Stimulated activated effector memory CD8-positive, alpha-beta T cell treated with anti-CD3 and anti-CD28 coated beads, Interleukin-12 subunit alpha, Interleukin-12 subunit beta, amount 100 ng/mL, for 72 hours (primary cell): ENCODE results near the gene ITGA2.

Experiments
- ATAC-seq: fragments of 150-1000 bp; cut with Tn5 transposase; 2 replicates; pipeline ENCODE4 v1.10.0; 2021
- DNase-seq, 2 donors: peaks; one replicate each; pipeline ENCODE4 v3.0.0; 2021 to 2022; ENCODE audit warnings: low spot score in 2 of 2
- H3K27ac Mint-ChIP-seq: one replicate; pipeline ENCODE4 v1.8.0; 2022; ENCODE audit warnings: mild to moderate bottlenecking, mixed read lengths
- H3K36me3 Mint-ChIP-seq: one replicate; pipeline ENCODE4 v1.8.0; 2022; ENCODE audit warnings: mild to moderate bottlenecking, mixed read lengths
- H3K4me1 Mint-ChIP-seq: one replicate; pipeline ENCODE4 v1.8.0; 2022; ENCODE audit warnings: mixed read lengths
- H3K4me3 Mint-ChIP-seq: one replicate; pipeline ENCODE4 v1.8.0; 2022; ENCODE audit warnings: mild to moderate bottlenecking, mixed read lengths
- H3K9me3 Mint-ChIP-seq: one replicate; pipeline ENCODE4 v1.8.0; 2022; ENCODE audit warnings: mixed read lengths

The ITGA2 gene

DNA sequence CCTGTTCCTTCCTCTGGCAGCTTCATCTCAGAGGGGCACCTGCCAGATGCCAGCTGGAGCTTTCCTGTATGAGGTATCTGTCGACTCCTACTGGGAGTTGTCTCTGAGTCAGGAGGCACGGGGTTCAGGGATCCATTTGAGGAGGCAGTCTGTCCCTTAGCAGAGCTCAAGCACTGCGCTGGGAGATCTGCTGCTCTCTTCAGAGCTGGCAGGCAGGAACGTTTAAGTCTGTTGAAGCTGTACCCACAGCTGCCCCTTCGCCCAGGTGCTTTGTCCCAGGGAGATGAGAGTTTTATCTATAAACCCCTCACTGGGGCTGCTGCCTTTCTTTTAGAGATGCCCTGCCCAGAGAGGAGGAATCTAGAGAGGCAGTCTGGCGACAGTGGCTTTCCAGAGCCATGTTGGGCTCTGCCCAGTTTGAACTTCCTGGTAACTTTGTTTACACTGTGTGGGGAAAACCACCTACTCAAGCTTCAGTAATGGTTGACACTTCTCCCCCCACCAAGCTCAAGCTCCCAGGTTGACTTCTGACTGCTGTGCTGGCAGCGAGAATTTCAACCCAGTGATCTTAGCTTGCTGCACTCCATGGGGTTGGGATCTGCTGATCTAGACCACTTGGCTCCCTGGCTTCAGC, 11.8 kb upstream of the ITGA2 start:
- no peak for ATAC-seq
- H3K4me1 Mint-ChIP-seq, result no peaks in the 10 kb centered on the region
- H3K4me3 Mint-ChIP-seq, result no peak overlapping the region

DNA sequence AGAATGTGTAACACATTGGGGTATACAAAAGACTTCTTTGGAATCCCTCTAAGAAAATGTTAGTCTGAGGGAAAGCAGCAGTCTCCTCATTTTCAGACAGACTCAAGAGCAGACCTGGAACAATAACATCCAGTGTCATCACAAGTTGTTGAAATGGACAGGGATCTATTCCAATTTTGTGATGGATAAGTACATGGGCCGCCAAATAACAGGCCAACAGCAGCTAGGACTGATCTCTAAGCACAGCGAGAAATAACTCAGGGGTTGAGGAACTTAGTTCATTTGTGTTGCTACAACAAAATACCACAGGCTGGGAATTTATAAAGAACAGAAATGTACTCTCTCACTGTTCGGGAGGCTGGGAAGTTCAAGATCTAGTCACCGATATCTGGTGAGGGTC, 7.6 kb upstream of the ITGA2 start:
- Mint-ChIP-seq H3K9me3 (peaks cover 3% of the 10 kb centered on the region), H3K4me1 (no peaks in the 10 kb centered on the region), H3K4me3 (no peak overlapping the region), H3K27ac (no peak overlapping the region), H3K36me3 (no peaks in the 10 kb centered on the region)
- ATAC-seq (no peak), DNase-seq (no peak)

More for the DNA sequence above, 11.8 kb upstream of the ITGA2 start:
- no peaks in the 10 kb centered on the region for H3K36me3 Mint-ChIP-seq
- H3K27ac Mint-ChIP-seq, result no peak overlapping the region
- peaks cover 4% of the 10 kb centered on the region for H3K9me3 Mint-ChIP-seq
- no peak for DNase-seq

DNA sequence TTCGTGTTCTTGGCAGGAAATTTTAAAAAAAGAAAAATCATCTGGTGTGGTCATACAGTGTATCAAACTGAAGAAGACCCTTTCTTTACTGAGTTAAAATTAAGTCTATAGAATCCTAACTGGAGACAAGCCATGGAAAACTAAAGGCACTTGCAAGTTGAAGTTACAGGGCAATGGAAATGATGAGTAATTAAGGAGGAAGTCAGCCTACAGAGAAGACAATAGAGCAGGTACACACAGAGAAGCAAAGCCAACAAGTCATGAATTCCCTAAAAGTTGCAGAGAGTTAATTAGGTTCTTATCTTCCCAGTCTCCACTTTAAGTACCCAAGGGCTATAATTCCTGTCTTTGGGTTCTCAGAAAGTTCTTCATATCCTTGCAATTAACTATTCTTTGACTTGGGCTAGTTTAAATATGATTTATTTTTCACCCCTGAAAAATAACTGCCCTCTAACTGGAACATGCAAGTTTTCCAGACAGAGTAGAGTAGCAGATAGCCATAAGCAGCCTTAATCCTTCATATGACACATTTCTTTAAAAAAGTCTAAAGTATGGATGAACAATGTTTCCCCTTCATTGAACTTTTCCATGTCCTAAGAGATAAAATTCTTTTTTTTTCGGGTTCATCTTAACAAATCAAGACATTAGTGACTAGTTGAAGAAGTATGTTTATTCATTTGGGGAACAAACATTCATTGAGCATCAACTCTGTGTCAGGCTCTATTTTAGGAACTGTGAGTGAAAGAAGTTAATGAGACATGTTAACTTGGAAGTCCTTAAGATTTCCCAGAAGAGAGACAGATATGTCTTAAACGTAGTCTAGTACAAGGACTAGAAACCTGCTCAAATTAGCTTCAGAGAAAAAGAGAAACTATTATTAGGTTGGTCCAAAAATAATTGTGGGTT, 5.2 kb upstream of the ITGA2 start:
- no peaks in the 10 kb centered on the region for H3K9me3 Mint-ChIP-seq
- peaks cover 6% of the 10 kb centered on the region for H3K4me1 Mint-ChIP-seq
- no peaks in the 10 kb centered on the region for H3K36me3 Mint-ChIP-seq
- ATAC-seq, result no peak
- no peak for DNase-seq
- no peak overlapping the region for H3K4me3 Mint-ChIP-seq
- no peak overlapping the region for H3K27ac Mint-ChIP-seq

DNA sequence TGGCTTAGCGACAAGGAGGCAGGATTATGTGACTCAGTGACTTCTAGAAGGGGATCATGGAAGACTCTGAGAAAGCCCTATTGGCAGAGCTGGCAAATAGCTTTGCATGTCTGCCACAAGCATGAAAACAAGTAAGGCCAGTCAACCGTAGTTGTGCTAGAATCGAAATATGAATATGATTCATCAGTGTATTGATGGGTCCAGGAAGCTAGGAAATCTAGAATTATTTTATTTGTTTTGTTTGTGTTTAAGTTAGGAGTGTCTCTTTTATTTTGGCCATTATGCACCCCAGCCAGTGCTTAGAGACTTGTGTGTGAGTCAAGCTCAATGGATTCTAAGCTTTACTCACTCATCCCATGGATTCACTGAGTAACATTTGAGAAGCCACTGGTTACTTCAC, 3.8 kb upstream of the ITGA2 start:
- no peak for DNase-seq
- no peak for ATAC-seq
- H3K4me1 Mint-ChIP-seq, result peaks cover 11% of the 10 kb centered on the region

DNA sequence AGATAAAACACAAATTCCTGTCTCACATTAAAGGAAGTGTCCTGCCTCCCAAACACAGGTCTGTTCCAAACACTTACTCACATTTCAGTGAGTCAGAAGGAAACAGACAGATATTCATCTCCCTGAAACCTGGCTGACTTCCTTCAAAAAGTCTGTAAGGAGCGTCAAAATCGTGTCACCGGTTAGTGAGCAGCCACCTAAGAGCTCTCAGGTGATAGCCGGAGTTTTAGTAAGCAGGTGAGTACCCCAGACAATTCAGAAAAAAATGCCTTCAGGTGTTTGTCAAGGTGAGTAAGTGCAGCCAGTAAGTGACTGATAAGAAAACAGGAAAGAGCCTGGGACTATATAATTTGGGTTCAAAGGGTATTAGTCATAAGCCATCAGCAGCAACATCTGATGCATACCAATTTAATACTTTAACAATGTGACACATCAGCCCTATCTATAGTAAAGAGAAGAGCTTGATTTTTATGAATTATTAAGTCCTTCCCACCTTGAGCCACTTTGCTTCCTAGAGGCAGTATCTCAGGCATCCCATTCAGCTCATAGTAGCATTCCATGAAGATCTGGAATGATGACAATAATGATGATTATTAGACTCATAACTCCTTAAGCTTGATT, 1.3 kb upstream of the ITGA2 start:
- Mint-ChIP-seq H3K4me3 (no peak overlapping the region), H3K27ac (no peak overlapping the region), H3K36me3 (no peaks in the 10 kb centered on the region), H3K4me1 (peaks cover 11% of the 10 kb centered on the region), H3K9me3 (no peaks in the 10 kb centered on the region)
- ATAC-seq (peak; percentile 70), DNase-seq (no peak)

More for the DNA sequence above, 3.8 kb upstream of the ITGA2 start:
- H3K4me3 Mint-ChIP-seq, result no peak overlapping the region
- no peak overlapping the region for H3K27ac Mint-ChIP-seq
- no peaks in the 10 kb centered on the region for H3K9me3 Mint-ChIP-seq
- no peaks in the 10 kb centered on the region for H3K36me3 Mint-ChIP-seq

DNA sequence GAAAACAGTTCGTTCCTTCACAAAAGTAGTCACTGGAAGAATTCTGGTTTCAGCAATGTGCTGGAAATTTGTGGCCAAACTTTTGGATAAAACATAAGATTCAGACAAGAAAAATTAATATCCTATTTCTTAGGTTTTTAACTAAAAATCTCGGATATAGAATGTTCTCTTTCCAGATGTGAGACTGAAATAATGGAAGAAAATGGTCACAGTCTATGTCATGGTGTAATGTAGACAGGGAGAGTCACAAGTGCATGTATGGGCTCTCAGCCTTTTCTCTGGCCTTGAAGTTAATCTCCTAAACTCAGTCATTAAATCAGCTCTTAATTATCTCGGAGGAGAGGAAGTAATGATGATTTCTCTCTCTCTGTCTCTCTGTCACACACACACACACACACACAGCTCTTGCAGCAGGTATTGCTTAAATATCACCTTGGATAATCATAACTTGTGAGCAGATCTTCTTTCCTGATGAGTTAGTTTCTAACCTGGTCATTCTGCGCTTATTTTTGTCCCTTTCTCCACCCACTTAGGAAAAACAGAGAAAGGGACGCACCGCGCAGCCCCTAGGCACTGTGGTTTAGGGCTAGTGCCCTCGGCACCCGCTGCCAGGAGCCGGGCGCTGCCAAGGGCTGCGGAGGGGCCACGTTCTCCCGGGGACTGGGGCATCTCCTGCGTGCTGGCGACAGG, 672 bp upstream of the ITGA2 start:
- no peaks in the 10 kb centered on the region for H3K9me3 Mint-ChIP-seq
- peak overlapping the region; percentile 68 for H3K4me3 Mint-ChIP-seq
- ATAC-seq, result no peak
- no peak for DNase-seq
- peaks cover 11% of the 10 kb centered on the region for H3K4me1 Mint-ChIP-seq
- H3K36me3 Mint-ChIP-seq, result no peaks in the 10 kb centered on the region
- no peak overlapping the region for H3K27ac Mint-ChIP-seq

DNA sequence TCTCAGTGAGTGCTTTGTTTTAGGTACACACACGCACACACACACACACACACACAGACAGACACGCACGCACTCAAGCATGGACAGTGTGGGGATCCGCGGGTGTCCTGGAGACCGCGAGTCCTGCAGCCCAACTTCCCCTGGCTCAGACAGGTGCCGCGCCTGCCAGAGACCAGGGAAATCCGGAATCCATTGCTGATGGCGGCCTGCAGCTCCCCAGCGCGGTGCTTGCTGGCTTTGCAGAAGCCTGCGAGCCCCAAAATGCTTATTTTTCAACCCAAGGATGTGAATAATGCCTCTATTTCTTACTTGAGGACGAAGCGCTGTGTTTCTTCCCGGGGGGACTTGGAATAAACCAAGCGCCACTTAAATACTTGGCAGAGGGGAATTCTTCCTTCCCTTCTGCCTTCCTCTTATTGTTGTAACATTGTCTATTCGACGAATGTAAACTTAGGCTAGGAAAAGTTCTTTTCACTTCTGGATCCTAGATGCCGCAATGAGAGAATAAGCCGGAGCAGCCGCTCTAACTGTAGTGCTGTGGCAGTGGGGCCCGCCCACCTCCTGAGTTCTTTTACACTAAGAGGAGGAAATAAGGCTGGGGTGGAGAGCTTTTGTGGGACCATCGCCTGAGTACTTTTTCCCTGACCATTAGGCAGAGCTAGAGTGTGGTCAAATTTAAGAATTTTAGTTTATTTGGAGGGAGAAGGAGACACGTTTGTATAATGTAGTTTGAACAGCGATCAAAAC, 802 bp downstream of the ITGA2 start:
- Mint-ChIP-seq H3K36me3 (no peaks in the 10 kb centered on the region), H3K4me1 (peaks cover 11% of the 10 kb centered on the region), H3K9me3 (no peaks in the 10 kb centered on the region), H3K27ac (no peak overlapping the region), H3K4me3 (peak overlapping the region; percentile 68)
- DNase-seq (peak in 1 of 2 donors; percentile 55), ATAC-seq (peak; percentile 45)

DNA sequence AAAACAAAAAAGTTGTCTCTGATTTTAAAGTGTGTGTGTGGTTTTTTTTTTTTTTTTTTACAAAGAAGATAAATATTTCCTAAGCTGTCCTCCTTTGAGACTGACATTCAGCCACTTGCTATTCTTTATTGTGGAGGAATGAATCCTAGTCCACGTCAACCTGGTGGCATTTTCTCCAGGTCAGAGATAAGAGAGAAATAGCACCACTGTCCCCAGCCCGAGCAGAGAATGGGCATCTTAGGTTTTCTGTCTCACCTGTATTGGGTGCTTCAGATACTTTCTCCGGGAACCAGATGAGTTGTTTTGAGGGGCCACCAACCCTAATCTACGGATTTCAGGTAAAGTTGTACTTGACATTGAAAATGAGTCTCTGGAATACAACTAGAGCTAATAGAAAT, 1.4 kb downstream of the ITGA2 start:
- peak overlapping the region; percentile 68 for H3K4me3 Mint-ChIP-seq

DNA sequence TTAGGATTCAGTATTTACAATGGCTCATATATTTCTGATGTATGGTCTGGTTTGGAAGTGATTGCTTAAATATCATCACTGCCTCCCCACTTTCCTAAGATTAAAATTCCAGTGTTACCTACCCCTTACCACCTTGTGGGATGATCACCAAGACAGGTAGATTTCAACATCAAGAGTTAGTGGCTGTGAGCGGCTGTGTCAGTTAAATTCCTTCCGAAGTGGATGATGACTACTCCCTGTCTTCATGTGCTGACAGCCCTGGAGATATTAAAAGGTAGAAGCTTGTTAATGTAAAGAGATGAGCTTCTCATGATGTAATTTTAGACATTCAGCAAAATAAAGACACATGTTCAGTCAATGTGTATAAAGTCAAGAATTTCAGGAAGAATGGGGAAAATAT, 4.2 kb downstream of the ITGA2 start:
- Mint-ChIP-seq H3K27ac (no peak overlapping the region), H3K36me3 (no peaks in the 10 kb centered on the region), H3K4me1 (peaks cover 5% of the 10 kb centered on the region), H3K9me3 (no peaks in the 10 kb centered on the region), H3K4me3 (no peak overlapping the region)
- no peak for ATAC-seq
- no peak for DNase-seq

More for the DNA sequence above, 1.4 kb downstream of the ITGA2 start:
- Mint-ChIP-seq H3K27ac (no peak overlapping the region), H3K9me3 (no peaks in the 10 kb centered on the region), H3K36me3 (no peaks in the 10 kb centered on the region), H3K4me1 (peaks cover 11% of the 10 kb centered on the region)
- DNase-seq, result no peak
- ATAC-seq, result no peak

DNA sequence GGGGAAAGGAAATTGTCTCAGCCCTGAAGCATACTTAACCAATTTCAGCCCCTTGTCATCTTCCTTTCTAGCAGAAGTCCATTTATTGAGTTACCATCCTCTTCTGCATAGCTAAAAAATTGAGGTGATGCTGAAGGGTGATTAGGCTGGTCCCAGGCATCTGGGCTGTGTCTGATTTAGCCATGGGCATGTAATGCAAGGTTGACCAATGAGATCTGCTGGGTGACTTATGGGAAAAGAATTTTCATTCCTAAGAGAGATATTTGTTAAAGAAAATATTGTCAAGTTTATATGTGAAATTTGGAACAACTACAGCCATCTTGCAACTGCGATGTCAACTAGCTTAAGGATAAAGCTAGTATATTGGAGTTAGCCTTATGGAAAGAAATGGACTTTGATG, 5.1 kb downstream of the ITGA2 start:
- H3K9me3 Mint-ChIP-seq, result no peaks in the 10 kb centered on the region
- H3K4me3 Mint-ChIP-seq, result no peak overlapping the region
- no peak overlapping the region for H3K27ac Mint-ChIP-seq
- peaks cover 13% of the 10 kb centered on the region for H3K4me1 Mint-ChIP-seq
- H3K36me3 Mint-ChIP-seq, result no peaks in the 10 kb centered on the region
- DNase-seq, result no peak
- ATAC-seq, result no peak

DNA sequence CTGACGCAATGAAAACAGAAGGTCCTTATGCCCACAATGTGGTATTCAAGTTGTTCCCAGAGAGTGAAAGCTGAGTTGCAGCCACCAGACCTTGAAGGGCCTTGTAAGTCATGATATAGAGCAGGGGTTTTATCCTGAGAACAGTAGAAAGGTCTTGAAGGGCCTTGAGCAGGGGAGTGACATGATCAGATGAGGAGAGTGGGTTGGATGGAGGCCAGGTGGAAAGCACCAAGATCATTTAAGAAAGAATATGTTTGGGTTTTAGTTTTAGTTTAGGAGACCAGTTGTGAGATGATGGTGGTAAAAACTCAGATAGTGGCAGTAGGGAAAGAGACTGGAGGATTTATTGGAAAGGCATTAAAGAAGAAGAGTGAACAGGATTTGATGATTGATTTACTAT, 5.9 kb downstream of the ITGA2 start:
- Mint-ChIP-seq H3K4me1 (peaks cover 10% of the 10 kb centered on the region), H3K27ac (no peak overlapping the region), H3K36me3 (no peaks in the 10 kb centered on the region), H3K9me3 (no peaks in the 10 kb centered on the region), H3K4me3 (no peak overlapping the region)
- DNase-seq (no peak), ATAC-seq (peak; percentile 33)

DNA sequence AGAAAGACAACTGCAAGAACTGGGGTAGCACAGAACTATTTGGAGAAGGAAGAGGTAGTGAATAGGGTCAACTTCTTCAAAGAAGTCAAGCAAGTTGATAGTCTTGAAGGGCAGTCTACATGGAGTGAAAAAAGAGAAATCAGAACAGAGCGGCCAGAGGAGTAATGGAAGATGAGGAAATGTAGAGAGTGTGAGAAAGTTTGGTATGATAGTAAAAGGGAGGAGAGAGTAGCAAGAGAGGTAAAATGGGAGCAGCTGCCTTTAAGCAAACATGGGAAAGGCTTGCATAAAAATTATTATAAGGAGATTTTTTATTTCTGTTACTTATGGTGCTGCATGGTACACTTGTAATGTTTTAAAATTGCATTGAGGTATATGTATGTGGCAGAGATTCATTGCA, 6.8 kb downstream of the ITGA2 start:
- H3K4me3 Mint-ChIP-seq, result no peak overlapping the region
- H3K4me1 Mint-ChIP-seq, result peaks cover 8% of the 10 kb centered on the region
- H3K9me3 Mint-ChIP-seq, result no peaks in the 10 kb centered on the region
- ATAC-seq (no peak), DNase-seq (no peak)
- H3K27ac Mint-ChIP-seq, result no peak overlapping the region
- H3K36me3 Mint-ChIP-seq, result no peaks in the 10 kb centered on the region

DNA sequence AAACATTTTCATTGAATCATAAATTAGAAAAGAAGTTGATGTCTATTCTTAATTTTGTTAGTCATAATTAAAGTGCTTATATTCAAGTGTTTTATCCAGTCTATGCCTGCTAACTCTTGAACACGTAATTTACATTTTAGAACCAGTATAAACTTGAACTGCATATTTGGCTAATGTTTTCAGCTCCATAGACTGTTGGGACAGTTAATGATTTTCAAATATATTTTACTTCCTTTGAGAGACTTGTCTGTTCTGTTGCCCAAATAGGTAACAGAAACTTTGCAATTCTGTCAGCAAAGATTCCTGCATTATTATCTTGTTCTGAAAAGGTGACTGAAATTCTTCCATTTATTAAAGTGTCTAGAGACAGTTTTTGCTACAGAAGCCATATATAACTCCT, 7.8 kb downstream of the ITGA2 start:
- Mint-ChIP-seq H3K9me3 (no peaks in the 10 kb centered on the region), H3K36me3 (no peaks in the 10 kb centered on the region), H3K4me1 (peaks cover 8% of the 10 kb centered on the region), H3K4me3 (no peak overlapping the region), H3K27ac (no peak overlapping the region)
- ATAC-seq, result no peak
- no peak for DNase-seq

DNA sequence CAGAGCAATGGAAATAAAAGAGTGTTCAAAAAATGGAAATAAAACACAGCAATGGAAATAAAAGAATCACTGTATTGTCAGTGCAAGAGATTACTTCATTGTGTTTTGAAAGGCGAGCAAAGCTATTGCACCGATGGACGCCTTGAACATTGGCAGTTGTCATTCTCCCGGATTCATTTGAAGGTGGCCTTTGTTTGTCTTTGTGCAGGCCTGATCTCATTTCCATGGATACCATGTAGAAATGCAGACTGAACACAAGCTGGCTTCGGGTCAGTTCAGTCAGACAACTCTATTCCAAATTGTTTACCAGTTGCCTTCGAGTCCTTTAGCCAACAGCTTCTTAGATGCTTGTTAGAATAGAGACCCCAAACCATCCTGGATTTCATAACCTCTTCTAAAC, 8.3 kb downstream of the ITGA2 start:
- H3K4me1 Mint-ChIP-seq, result peaks cover 8% of the 10 kb centered on the region
- no peaks in the 10 kb centered on the region for H3K9me3 Mint-ChIP-seq
- DNase-seq, result no peak
- H3K4me3 Mint-ChIP-seq, result no peak overlapping the region
- no peak for ATAC-seq
- no peak overlapping the region for H3K27ac Mint-ChIP-seq
- H3K36me3 Mint-ChIP-seq, result no peaks in the 10 kb centered on the region
